NCI-H345 treated with DMSO at 0.1 percent for 48 hours (cell line): ENCODE measurements around the gene CCR5AS.

Source experiments
- DNase-seq: peaks from one replicate; lab custom pipeline; 2025; ENCODE audit not compliant: unreplicated experiment; lab: John Stamatoyannopoulos, UW

Gene CCR5AS

GRCh38 chr3:46318207-46318927, 88.5 kb downstream of the CCR5AS start:
- no peak for DNase-seq

GRCh38 chr3:46316206-46316605, 90.7 kb downstream of the CCR5AS start:
- DNase-seq: no peak

- no peak for DNase-seq
These were observed 92.3 kb downstream of the CCR5AS start for GRCh38 chr3:46314517-46314916.
